Bronchial epithelial cell (primary cell): Measurements from ENCODE around the gene GJB3. TPM values are rescaled to one million over a fixed set of nuclear protein-coding genes. Genes with fewer than 3 reads are reported as not detected.
"Not testable (repeated sequence)": the region's sequence is repeated elsewhere in the genome, so short reads cannot be mapped to it uniquely, and the experiment has no call there.

Experiments
- DNase-seq: peaks from one replicate; pipeline ENCODE4 v3.0.0-alpha.2; 2010; ENCODE audit warnings: low read depth
- FAIRE-seq: peaks from 2 replicates; lab custom pipeline; 2011; peaks lifted over from hg19 to GRCh38; lab: Jason Lieb, UNC
- H3K27me3 ChIP-seq: 2 replicates; pipeline ENCODE4 v1.5.1; 2011; ENCODE audit warnings: low read length; ENCODE audit not compliant: control insufficient read depth, insufficient read depth
- H3K36me3 ChIP-seq: 2 replicates; pipeline ENCODE4 v1.5.1; 2011; ENCODE audit warnings: low read length; ENCODE audit not compliant: control insufficient read depth, insufficient read depth
- H3K4me3 ChIP-seq: 2 replicates; pipeline ENCODE4 v1.5.1; 2011; ENCODE audit warnings: mild to moderate bottlenecking, low read depth, low read length, control low read depth
- CTCF ChIP-seq: IDR thresholded peaks from 2 replicates; pipeline ENCODE4 v1.5.1; 2011; ENCODE audit warnings: mild to moderate bottlenecking, moderate library complexity, low read length, control low read depth, inconsistent platforms; ENCODE audit not compliant: insufficient read depth, severe bottlenecking
- total RNA-seq: library from RNA; depleted of rRNA; stranded (reverse); fragments of >200 nt; gene quantifications from 2 replicates; pipeline ENCODE4 v1.2.1, GENCODE V29; 2014

GJB3 gene
- total RNA-seq, 1 donor from 2014 or later = 159 TPM

GRCh38 chr1:34770891-34771504 lies 10.0 kb upstream of the GJB3 start:
- TF ChIP-seq CTCF = no peak
- peak; percentile 60 for FAIRE-seq
- H3K27me3 ChIP-seq = no peaks in the 10 kb centered on the region
- no peaks in the 10 kb centered on the region for H3K36me3 ChIP-seq
- DNase-seq = peak; percentile 28
- H3K4me3 ChIP-seq = no peak overlapping the region

- H3K27me3 ChIP-seq = no peaks in the 10 kb centered on the region
- no peaks in the 10 kb centered on the region for H3K36me3 ChIP-seq
- no peak for TF ChIP-seq CTCF
- DNase-seq = no peak
- no peak overlapping the region for H3K4me3 ChIP-seq
- FAIRE-seq = no peak
Measured at GRCh38 chr1:34771573-34772371, 9.2 kb upstream of the GJB3 start.

GRCh38 chr1:34773114-34773513 lies 7.9 kb upstream of the GJB3 start:
- H3K36me3 ChIP-seq, H3K27me3 ChIP-seq, H3K4me3 ChIP-seq, DNase-seq, FAIRE-seq: not testable (repeated sequence)

- H3K36me3 ChIP-seq = no peaks in the 10 kb centered on the region
- FAIRE-seq = no peak
- no peak for TF ChIP-seq CTCF
- no peak for DNase-seq
- H3K4me3 ChIP-seq = no peak overlapping the region
- H3K27me3 ChIP-seq = no peaks in the 10 kb centered on the region
Measured at GRCh38 chr1:34774957-34775356, 6.1 kb upstream of the GJB3 start.

GRCh38 chr1:34776911-34777310 lies 4.1 kb upstream of the GJB3 start:
- no peak overlapping the region for H3K4me3 ChIP-seq
- FAIRE-seq (no peak), DNase-seq (no peak)
- no peaks in the 10 kb centered on the region for H3K36me3 ChIP-seq
- no peak for TF ChIP-seq CTCF
- no peaks in the 10 kb centered on the region for H3K27me3 ChIP-seq

- H3K4me3 ChIP-seq = no peak overlapping the region
- H3K36me3 ChIP-seq = no peaks in the 10 kb centered on the region
- no peak for TF ChIP-seq CTCF
- FAIRE-seq (peak; percentile 95), DNase-seq (no peak)
- no peaks in the 10 kb centered on the region for H3K27me3 ChIP-seq
Measured at GRCh38 chr1:34777519-34778321, 3.3 kb upstream of the GJB3 start.
